Kidney epithelial cell (primary cell): ENCODE results near the gene ALS2CL. TPM values are rescaled to one million over a fixed set of nuclear protein-coding genes. Genes with fewer than 3 reads are reported as not detected.

Source experiments
- DNase-seq: peaks from one replicate; pipeline ENCODE4 v3.0.0-alpha.2; 2010; ENCODE audit warnings: low read depth
- H3K27me3 ChIP-seq: 2 replicates; pipeline ENCODE4 v1.6.0; 2011; ENCODE audit warnings: low read length; ENCODE audit not compliant: control insufficient read depth, insufficient read depth
- H3K36me3 ChIP-seq: 2 replicates; pipeline ENCODE4 v1.5.1; 2011; ENCODE audit warnings: low read length; ENCODE audit not compliant: control insufficient read depth, insufficient read depth
- H3K4me3 ChIP-seq: 2 replicates; pipeline ENCODE4 v1.5.1; 2011; ENCODE audit warnings: low read depth, mild to moderate bottlenecking, control low read depth, low read length
- total RNA-seq: library from RNA; depleted of rRNA; stranded (reverse); fragments of >200 nt; gene quantifications from 2 replicates; pipeline ENCODE4 v1.2.3, GENCODE V29; 2015
- TF ChIP-seq, protein P1 (sequence below): IDR thresholded peaks from 2 replicates; pipeline ENCODE4 v1.5.1; 2011; ENCODE audit warnings: mild to moderate bottlenecking, moderate library complexity, low read length, control low read depth, inconsistent platforms; ENCODE audit not compliant: insufficient read depth, poor library complexity, severe bottlenecking

Gene ALS2CL
- total RNA-seq, 1 donor from 2014 or later = 23.7 TPM

GRCh38 chr3:46710671-46711295 lies 17.3 kb upstream of the ALS2CL start:
- DNase-seq = no peak
- Histone ChIP-seq H3K27me3 (peaks cover 5% of the 10 kb centered on the region), H3K36me3 (no peaks in the 10 kb centered on the region), H3K4me3 (no peak overlapping the region)
- TF ChIP-seq, protein P1, sequence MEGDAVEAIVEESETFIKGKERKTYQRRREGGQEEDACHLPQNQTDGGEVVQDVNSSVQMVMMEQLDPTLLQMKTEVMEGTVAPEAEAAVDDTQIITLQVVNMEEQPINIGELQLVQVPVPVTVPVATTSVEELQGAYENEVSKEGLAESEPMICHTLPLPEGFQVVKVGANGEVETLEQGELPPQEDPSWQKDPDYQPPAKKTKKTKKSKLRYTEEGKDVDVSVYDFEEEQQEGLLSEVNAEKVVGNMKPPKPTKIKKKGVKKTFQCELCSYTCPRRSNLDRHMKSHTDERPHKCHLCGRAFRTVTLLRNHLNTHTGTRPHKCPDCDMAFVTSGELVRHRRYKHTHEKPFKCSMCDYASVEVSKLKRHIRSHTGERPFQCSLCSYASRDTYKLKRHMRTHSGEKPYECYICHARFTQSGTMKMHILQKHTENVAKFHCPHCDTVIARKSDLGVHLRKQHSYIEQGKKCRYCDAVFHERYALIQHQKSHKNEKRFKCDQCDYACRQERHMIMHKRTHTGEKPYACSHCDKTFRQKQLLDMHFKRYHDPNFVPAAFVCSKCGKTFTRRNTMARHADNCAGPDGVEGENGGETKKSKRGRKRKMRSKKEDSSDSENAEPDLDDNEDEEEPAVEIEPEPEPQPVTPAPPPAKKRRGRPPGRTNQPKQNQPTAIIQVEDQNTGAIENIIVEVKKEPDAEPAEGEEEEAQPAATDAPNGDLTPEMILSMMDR = no peak

GRCh38 chr3:46710229-46710628 lies 16.8 kb upstream of the ALS2CL start:
- TF ChIP-seq, protein P1 = no peak
- Histone ChIP-seq H3K4me3 (no peak overlapping the region), H3K27me3 (peaks cover 3% of the 10 kb centered on the region), H3K36me3 (no peaks in the 10 kb centered on the region)
- DNase-seq = no peak

GRCh38 chr3:46709721-46710120 lies 16.2 kb upstream of the ALS2CL start:
- DNase-seq = no peak
- Histone ChIP-seq H3K36me3 (no peaks in the 10 kb centered on the region), H3K4me3 (no peak overlapping the region), H3K27me3 (peaks cover 3% of the 10 kb centered on the region)
- TF ChIP-seq, protein P1 = no peak

GRCh38 chr3:46709157-46709654 lies 15.7 kb upstream of the ALS2CL start:
- H3K4me3 ChIP-seq = no peak overlapping the region
- TF ChIP-seq, protein P1 = no peak

DNA sequence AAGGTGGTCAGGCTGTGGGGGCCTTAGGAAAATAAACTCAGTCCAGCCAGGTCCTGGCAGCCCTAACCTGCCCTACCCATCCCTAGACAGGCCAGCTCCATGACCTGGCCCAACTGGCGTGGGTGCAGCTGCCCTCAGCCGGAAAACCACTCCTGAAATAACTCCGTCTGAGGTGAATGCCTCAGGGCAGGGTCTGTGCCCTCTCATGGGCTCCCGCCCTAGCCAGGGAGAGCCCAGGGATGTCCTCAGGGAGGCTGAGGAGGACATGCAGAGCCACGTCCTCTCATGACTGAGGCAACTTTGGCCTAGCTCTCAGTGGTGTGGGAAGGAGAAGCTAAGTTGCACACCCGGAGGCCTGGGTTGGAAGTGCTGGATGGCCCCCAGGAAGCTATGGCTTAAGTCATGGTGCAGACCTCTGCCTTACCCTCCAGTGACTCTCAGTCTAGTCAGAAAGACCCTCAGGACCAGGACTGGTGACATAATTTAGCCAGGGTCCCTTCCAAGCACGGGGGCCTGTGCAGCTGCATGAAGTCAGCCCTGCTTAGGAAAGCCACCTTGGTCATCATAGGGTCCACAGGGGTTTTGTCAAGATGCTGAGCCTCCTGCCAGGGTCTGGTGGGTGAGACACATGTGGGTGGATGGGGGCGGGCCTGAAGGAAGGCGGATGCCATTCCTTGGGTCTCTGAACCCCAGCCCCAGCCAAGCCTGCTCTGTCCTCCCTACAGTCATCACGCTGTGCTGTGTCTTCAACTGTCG lies 15.1 kb upstream of the ALS2CL start:
- no peak for DNase-seq
- no peaks in the 10 kb centered on the region for H3K36me3 ChIP-seq
- peaks cover 10% of the 10 kb centered on the region for H3K27me3 ChIP-seq
- TF ChIP-seq, protein P1 = no peak
- H3K4me3 ChIP-seq = no peak overlapping the region

More at GRCh38 chr3:46709157-46709654, 15.7 kb upstream of the ALS2CL start:
- DNase-seq = no peak
- Histone ChIP-seq H3K36me3 (no peaks in the 10 kb centered on the region), H3K27me3 (peaks cover 5% of the 10 kb centered on the region)
